Right atrium auricular region (tissue), 2 donors: Measurements from ENCODE around the gene TNS1. TPM values are rescaled to one million over a fixed set of nuclear protein-coding genes. Genes with fewer than 3 reads are reported as not detected.
"Not testable (repeated sequence)": the region's sequence is repeated elsewhere in the genome, so short reads cannot be mapped to it uniquely, and the experiment has no call there.

Experiments used
- DNase-seq: peaks from one replicate; pipeline ENCODE4 v3.0.0-alpha.2; 2019; ENCODE audit warnings: low spot score
- H3K27ac ChIP-seq, 2 donors: fragments of 200-600 bp; sonication (generic); 1 replicate in 1 of 2; 2 replicates in 1 of 2; pipeline ENCODE4 v1.5.1; 2016 to 2019
- H3K27me3 ChIP-seq, 2 donors: fragments of 200-600 bp; sonication (generic); one replicate each; pipeline versions ENCODE4 v1.5.1 to v1.6.0; 2017 to 2019
- H3K36me3 ChIP-seq: fragments of 200-600 bp; sonication (generic); one replicate; pipeline ENCODE4 v1.5.1; 2016
- H3K4me1 ChIP-seq, 2 donors: fragments of 200-600 bp; sonication (generic); one replicate each; pipeline versions ENCODE4 v1.5.1 to v1.6.0; 2017 to 2019
- H3K4me3 ChIP-seq, 2 donors: fragments of 200-600 bp; sonication (generic); 1 replicate in 1 of 2; 2 replicates in 1 of 2; pipeline ENCODE4 v1.5.1; 2017 to 2019; ENCODE audit warnings: mild to moderate bottlenecking in 1 of 2, moderate library complexity in 1 of 2
- H3K9me3 ChIP-seq, 2 donors: fragments of 200-600 bp; sonication (generic); one replicate each; pipeline ENCODE4 v1.5.1; 2019
- total RNA-seq, 2 donors: library from RNA; depleted of rRNA; stranded (reverse); fragments of >200 nt; gene quantifications; one replicate each; pipeline ENCODE4 v1.1.0, GENCODE V29; 2016
- TF ChIP-seq, protein P1 (sequence below), 2 donors: fragments of 200-600 bp; sonication (generic); IDR thresholded peaks; one replicate each; pipeline ENCODE4 v1.5.1; 2019; ENCODE audit warnings: antibody characterized with exemption in 2 of 2

TNS1 gene
- total RNA-seq, 2 donors from 2014 or later: 393 to 720 TPM

DNA sequence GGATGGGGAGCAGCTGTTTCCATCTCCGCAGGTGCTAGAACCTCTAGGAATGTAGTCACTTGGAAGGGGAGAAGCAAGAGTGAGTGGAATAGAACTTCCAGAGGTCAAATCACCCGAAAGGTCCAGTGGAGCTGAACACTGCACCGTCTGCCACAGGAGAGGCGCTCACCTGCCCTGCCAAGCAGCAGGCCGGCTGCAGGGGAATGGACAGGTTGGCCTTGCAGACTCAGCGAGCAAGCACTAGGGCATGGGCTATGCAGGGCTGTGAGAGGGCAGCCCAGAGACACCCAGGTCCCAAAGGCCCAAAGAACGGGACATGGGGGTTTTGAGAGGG lies 214.2 kb downstream of the TNS1 start:
- Histone ChIP-seq H3K4me3 (no peak overlapping the region), H3K36me3 (peaks cover 23% of the 10 kb centered on the region), H3K9me3 (no peaks in the 10 kb centered on the region), H3K27me3 (no peaks in the 10 kb centered on the region), H3K4me1 (peaks cover 0 to 26% of the 10 kb centered on the region in 2 donors), H3K27ac (no peak overlapping the region)
- no peak for DNase-seq
- TF ChIP-seq, protein P1, sequence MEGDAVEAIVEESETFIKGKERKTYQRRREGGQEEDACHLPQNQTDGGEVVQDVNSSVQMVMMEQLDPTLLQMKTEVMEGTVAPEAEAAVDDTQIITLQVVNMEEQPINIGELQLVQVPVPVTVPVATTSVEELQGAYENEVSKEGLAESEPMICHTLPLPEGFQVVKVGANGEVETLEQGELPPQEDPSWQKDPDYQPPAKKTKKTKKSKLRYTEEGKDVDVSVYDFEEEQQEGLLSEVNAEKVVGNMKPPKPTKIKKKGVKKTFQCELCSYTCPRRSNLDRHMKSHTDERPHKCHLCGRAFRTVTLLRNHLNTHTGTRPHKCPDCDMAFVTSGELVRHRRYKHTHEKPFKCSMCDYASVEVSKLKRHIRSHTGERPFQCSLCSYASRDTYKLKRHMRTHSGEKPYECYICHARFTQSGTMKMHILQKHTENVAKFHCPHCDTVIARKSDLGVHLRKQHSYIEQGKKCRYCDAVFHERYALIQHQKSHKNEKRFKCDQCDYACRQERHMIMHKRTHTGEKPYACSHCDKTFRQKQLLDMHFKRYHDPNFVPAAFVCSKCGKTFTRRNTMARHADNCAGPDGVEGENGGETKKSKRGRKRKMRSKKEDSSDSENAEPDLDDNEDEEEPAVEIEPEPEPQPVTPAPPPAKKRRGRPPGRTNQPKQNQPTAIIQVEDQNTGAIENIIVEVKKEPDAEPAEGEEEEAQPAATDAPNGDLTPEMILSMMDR (IDR thresholded peaks at IDR 0.05): no peak

DNA sequence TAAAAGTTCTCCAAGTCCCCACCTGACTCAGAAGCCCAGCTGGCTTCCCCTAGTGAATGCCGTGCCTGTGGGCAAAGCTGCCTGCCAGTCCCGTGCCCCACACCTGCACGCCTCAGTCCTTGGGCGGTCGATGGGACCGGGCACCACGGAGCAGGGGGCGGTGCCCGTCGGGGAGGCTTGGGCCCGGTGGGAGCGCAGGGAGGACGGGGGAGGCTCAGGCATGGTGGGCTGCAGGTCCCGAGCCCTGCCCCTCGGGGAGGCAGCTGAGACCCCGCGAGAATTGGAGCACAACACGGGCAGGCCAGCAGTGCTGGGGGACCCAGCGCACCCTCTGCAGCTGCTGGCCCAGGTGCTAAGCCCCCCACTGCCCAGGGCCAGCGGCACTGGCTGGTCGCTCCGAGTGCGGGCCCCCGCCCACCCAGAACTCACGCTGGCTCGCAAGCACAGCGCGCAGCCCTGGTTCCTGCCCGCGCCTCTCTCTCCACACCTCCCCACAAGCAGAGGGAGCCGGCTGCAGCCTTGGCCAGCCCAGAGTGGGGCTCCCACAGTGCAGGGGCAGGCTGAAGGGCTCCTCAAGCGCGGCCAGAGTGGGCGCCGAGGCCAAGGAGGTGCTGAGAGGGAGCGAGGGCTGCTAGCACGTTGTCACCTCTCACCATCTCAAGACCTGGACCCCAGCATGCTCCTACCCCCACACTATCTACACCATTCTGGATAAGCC lies 215.5 kb downstream of the TNS1 start:
- Histone ChIP-seq H3K36me3 (peaks cover 23% of the 10 kb centered on the region), H3K27me3 (no peaks in the 10 kb centered on the region), H3K27ac (no peak overlapping the region), H3K4me3 (no peak overlapping the region), H3K4me1 (peaks cover 0 to 20% of the 10 kb centered on the region in 2 donors), H3K9me3 (no peaks in the 10 kb centered on the region)
- TF ChIP-seq, protein P1 (IDR thresholded peaks at IDR 0.05): no peak
- DNase-seq: no peak

DNA sequence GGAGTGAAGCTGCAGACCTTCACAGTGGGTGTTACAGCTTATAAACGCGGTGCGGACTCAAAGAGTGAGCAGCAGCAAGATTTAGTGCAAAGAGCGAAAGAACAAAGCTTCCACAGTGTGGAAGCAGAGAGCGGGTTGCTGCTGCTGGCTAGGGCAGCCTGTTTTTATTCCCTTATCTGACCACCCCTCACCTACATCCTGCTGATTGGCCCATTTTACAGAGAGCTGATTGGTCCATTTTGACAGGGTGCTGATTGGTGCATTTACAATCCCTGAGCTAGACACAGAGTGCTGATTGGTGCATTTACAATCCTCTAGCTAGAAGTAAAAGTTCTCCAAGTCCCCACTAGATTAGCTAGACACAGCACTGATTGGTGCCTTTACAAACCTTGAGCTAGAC lies 216.2 kb downstream of the TNS1 start:
- not testable (repeated sequence) for H3K9me3 ChIP-seq, DNase-seq, H3K27me3 ChIP-seq, H3K4me3 ChIP-seq, H3K27ac ChIP-seq
- Histone ChIP-seq H3K4me1 (peaks cover 0 to 20% of the 10 kb centered on the region in 2 donors), H3K36me3 (peaks cover 23% of the 10 kb centered on the region)

DNA sequence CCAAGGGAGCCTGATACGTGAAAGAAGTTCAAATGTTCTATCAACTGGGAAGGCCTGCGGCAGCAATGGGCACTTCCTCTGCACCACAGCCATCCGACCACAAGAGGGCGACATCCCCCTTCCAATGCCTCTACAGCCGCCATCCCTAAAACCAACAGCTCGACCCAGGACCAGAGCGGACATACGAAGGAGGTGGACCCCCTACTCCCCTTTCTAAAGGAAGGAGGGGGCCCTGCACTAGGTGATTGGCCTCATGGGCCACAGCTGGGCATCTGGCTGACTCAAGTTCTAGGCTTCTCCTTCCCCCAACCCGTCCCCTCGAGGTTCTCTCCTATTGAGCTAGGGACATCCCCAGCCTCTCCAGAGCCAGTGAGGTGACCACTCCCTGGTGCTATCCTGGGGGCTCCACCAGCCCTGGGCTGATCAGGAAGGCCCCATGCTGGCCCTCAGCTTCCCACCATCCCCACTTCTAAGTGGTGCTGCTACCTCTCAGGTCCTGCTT lies 217.2 kb downstream of the TNS1 start:
- no peak overlapping the region for H3K27ac ChIP-seq
- DNase-seq: peak; percentile 87
- H3K9me3 ChIP-seq: no peaks in the 10 kb centered on the region
- peaks cover 0 to 14% of the 10 kb centered on the region in 2 donors for H3K4me1 ChIP-seq
- no peak overlapping the region for H3K4me3 ChIP-seq
- TF ChIP-seq, protein P1 (IDR thresholded peaks at IDR 0.05): peak; percentile 96 to 97
- H3K27me3 ChIP-seq: no peaks in the 10 kb centered on the region
- H3K36me3 ChIP-seq: peaks cover 23% of the 10 kb centered on the region

DNA sequence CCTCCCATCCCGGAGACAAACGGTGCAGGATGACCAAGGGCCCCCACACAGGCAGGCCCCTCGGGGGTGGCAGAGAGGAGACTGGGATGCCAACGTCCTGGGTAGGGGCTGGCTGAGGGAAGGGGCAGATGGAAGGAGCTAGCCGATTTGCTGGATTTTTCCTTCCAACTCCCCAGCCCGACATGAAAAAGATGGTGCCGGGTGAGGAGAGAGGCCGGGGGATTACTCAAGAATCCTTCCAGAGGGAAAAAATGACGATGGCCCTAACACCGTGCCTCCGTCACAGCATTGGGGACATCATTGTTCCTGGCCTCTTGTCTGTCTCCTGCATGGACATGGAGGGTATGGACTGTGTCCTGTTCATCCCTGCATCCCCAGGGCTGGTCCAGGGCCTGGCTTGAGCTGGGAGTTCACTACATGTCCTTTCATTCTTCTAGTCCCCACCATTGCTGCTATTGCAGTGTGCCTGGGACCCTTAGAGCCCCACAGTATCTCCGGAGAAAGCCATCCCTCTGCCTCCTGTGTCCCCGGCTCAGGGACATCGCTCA lies 217.7 kb downstream of the TNS1 start:
- Histone ChIP-seq H3K36me3 (peaks cover 22% of the 10 kb centered on the region), H3K4me1 (peaks cover 0 to 9% of the 10 kb centered on the region in 2 donors), H3K27me3 (no peaks in the 10 kb centered on the region), H3K27ac (no peak overlapping the region), H3K4me3 (no peak overlapping the region), H3K9me3 (no peaks in the 10 kb centered on the region)
- no peak for DNase-seq
- TF ChIP-seq, protein P1 (IDR thresholded peaks at IDR 0.05): no peak

DNA sequence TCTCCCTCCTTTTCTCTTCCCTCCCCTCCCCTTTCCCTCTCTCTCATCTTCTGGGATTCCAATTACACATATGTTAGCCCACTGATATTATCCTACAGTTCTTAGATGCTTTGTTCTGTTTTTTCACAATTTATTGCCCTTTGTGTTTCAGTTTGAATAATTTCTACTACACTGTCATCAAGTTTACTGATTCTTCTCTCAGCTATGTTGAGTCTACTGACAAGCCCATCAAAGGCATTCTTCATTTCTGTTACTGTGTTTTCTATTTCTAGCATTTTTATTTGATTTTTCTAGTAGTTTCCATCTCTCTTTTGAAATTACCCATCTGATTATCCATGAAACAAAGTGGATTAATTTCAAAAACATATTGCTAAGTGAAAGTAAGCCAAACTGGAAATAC lies 219.6 kb downstream of the TNS1 start:
- H3K4me1 ChIP-seq: no peaks in the 10 kb centered on the region
- peaks cover 8% of the 10 kb centered on the region for H3K36me3 ChIP-seq
- no peak overlapping the region for H3K4me3 ChIP-seq
- no peak overlapping the region for H3K27ac ChIP-seq
- no peaks in the 10 kb centered on the region for H3K9me3 ChIP-seq
- TF ChIP-seq, protein P1 (IDR thresholded peaks at IDR 0.05): no peak
- H3K27me3 ChIP-seq: no peaks in the 10 kb centered on the region
- no peak for DNase-seq
